DOHH2 (cell line): ENCODE results near the gene OTUD5.

ENCODE experiments used
- H3F3A ChIP-seq: fragments of 200-600 bp; sonication (generic), shearing (Covaris generic); 2 replicates; pipeline ENCODE4 v1.6.0; 2016; ENCODE audit warnings: antibody characterized with exemption, mild to moderate bottlenecking; ENCODE audit not compliant: control insufficient read depth, insufficient read depth
- H3K27ac ChIP-seq: fragments of 200-600 bp; sonication (generic); 2 replicates; pipeline ENCODE4 v1.5.1; 2014; ENCODE audit warnings: low read depth, mild to moderate bottlenecking, low read length, moderate library complexity
- H3K27me3 ChIP-seq: fragments of 200-600 bp; sonication (generic); 2 replicates; pipeline ENCODE4 v1.6.1; 2014; ENCODE audit warnings: mild to moderate bottlenecking, low read length, mixed read lengths; ENCODE audit not compliant: control insufficient read depth
- H3K36me3 ChIP-seq: fragments of 200-600 bp; sonication (generic); 2 replicates; pipeline ENCODE4 v1.6.1; 2014; ENCODE audit warnings: mild to moderate bottlenecking, low read length, moderate library complexity, mixed read lengths; ENCODE audit not compliant: control insufficient read depth
- H3K4me1 ChIP-seq: fragments of 200-600 bp; sonication (generic); 2 replicates; pipeline ENCODE4 v1.6.1; 2014; ENCODE audit warnings: mild to moderate bottlenecking, low read length, mixed read lengths; ENCODE audit not compliant: control insufficient read depth
- H3K4me2 ChIP-seq: fragments of 200-600 bp; sonication (generic); 2 replicates; pipeline ENCODE4 v1.6.0; 2014; ENCODE audit warnings: mild to moderate bottlenecking, low read length, moderate library complexity
- H3K4me3 ChIP-seq: fragments of 200-600 bp; sonication (generic); 2 replicates; pipeline ENCODE4 v1.5.1; 2014; ENCODE audit warnings: mild to moderate bottlenecking, low read length, mixed read lengths
- H3K79me2 ChIP-seq: fragments of 200-600 bp; sonication (generic); 2 replicates; pipeline ENCODE4 v1.6.1; 2014; ENCODE audit warnings: mild to moderate bottlenecking, low read length, mixed read lengths; ENCODE audit not compliant: control insufficient read depth
- H3K9me2 ChIP-seq: fragments of 200-600 bp; sonication (generic); replicated peaks from 2 replicates; pipeline ENCODE4 v1.6.1; 2014; ENCODE audit warnings: mild to moderate bottlenecking, low read length, mixed read lengths; ENCODE audit not compliant: control insufficient read depth
- H3K9me3 ChIP-seq: fragments of 200-600 bp; sonication (generic); 2 replicates; pipeline ENCODE4 v1.6.1; 2014; ENCODE audit warnings: antibody characterized with exemption, low read length, mixed read lengths; ENCODE audit not compliant: control insufficient read depth, insufficient read depth
- H4K20me1 ChIP-seq: fragments of 200-600 bp; sonication (generic); 2 replicates; pipeline ENCODE4 v1.6.0; 2014; ENCODE audit warnings: low read depth, mild to moderate bottlenecking, antibody characterized with exemption, low read length, moderate library complexity; ENCODE audit not compliant: control insufficient read depth, insufficient read depth
- CTCF ChIP-seq: fragments of 200-600 bp; sonication (generic); IDR thresholded peaks from one replicate; pipeline ENCODE4 v1.5.1; 2014; ENCODE audit warnings: antibody characterized with exemption, mild to moderate bottlenecking, low read depth, low read length; ENCODE audit not compliant: poor library complexity, severe bottlenecking
- EZH2phosphoT487 ChIP-seq: fragments of 200-600 bp; sonication (generic); IDR thresholded peaks from 2 replicates; pipeline ENCODE4 v1.6.1; 2017; ENCODE audit warnings: borderline replicate concordance, mild to moderate bottlenecking, antibody characterized with exemption, low read length, moderate library complexity, mixed read lengths

OTUD5 gene

GRCh38 chrX:48905090-48905790 is 52.2 kb downstream of the OTUD5 start:
- H3K36me3 ChIP-seq, result peaks cover 20% of the 10 kb centered on the region

GRCh38 chrX:48904626-48905025 is 52.8 kb downstream of the OTUD5 start:
- H3F3A ChIP-seq, result no peaks in the 10 kb centered on the region
- H3K4me3 ChIP-seq, result no peak overlapping the region
- H3K4me1 ChIP-seq, result no peaks in the 10 kb centered on the region; the same call in 1 of the 2 replicates
- H3K36me3 ChIP-seq, result peaks cover 23% of the 10 kb centered on the region
- no peaks in the 10 kb centered on the region for H3K9me2 ChIP-seq
- no peaks in the 10 kb centered on the region for H4K20me1 ChIP-seq
- peaks cover 11% of the 10 kb centered on the region for H3K79me2 ChIP-seq
- no peak for TF ChIP-seq CTCF
- TF ChIP-seq EZH2phosphoT487, result no peak
- H3K27ac ChIP-seq, result no peak overlapping the region
- H3K27me3 ChIP-seq, result no peaks in the 10 kb centered on the region
- no peaks in the 10 kb centered on the region for H3K9me3 ChIP-seq
- no peak overlapping the region for H3K4me2 ChIP-seq

More at GRCh38 chrX:48905090-48905790, 52.2 kb downstream of the OTUD5 start:
- no peaks in the 10 kb centered on the region for H3K9me2 ChIP-seq
- H3K27me3 ChIP-seq, result no peaks in the 10 kb centered on the region
- no peaks in the 10 kb centered on the region for H4K20me1 ChIP-seq
- no peak overlapping the region for H3K4me2 ChIP-seq
- H3K79me2 ChIP-seq, result peaks cover 15% of the 10 kb centered on the region
- H3K27ac ChIP-seq, result no peak overlapping the region
- TF ChIP-seq EZH2phosphoT487 (no peak), CTCF (no peak)
- H3K9me3 ChIP-seq, result no peaks in the 10 kb centered on the region
- H3F3A ChIP-seq, result no peaks in the 10 kb centered on the region
- H3K4me1 ChIP-seq, result peaks cover 1% of the 10 kb centered on the region
- H3K4me3 ChIP-seq, result no peak overlapping the region

GRCh38 chrX:48904180-48904579 is 53.2 kb downstream of the OTUD5 start:
- Histone ChIP-seq H4K20me1 (no peaks in the 10 kb centered on the region), H3K9me2 (no peaks in the 10 kb centered on the region), H3K27ac (no peak overlapping the region), H3K4me2 (no peak overlapping the region), H3K4me3 (no peak overlapping the region), H3K36me3 (peaks cover 26% of the 10 kb centered on the region), H3K9me3 (no peaks in the 10 kb centered on the region), H3K79me2 (peaks cover 12% of the 10 kb centered on the region), H3K4me1 (peaks cover 4% of the 10 kb centered on the region), H3F3A (no peaks in the 10 kb centered on the region), H3K27me3 (no peaks in the 10 kb centered on the region)
- TF ChIP-seq CTCF (no peak), EZH2phosphoT487 (no peak)
